Measurements from ENCODE around the gene PANK3.

The PANK3 gene

DNA sequence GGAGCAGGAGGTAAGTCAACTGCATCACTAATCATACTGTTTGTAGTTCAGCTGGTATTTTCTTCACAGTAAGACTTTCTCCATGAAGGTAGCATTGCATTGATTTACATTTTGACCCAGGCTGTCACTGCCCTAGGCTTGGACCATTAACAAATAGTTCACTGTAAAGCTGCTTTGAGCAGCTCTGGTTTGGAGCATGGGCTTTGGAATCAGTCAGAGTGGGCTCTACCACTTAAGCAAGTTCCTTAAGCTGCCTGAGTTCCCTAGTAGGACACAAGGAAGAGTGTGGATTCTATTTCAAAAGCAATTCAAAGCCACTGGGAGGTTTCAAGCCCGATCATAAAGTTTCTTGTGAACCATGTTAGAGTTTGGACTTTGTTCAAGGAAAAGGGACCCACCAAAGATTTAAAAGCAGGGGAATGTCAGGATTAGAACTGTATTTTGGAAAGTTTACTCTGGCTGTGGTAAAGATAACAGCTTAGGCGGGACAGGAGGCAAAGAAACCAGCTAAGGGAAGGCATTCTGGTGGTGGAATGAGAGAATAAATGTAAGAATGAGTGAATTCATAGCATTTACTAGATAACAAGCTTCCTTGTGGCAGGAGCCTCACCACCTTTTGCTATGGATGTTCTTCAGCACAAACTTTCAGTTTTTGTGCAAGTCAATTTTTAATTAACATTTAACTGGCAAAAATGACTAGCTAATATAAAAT lies 12.3 kb upstream of the PANK3 start:
- Histone ChIP-seq H3K27ac (ENCODE audit: low read length) (no peak overlapping the region), H3K4me2 (ENCODE audit: insufficient read depth, low read length) (no peak overlapping the region), H3K9me3 (ENCODE audit: insufficient read depth, low read length, severe bottlenecking) (no peaks in the 10 kb centered on the region), H3K27me3 (ENCODE audit: insufficient read depth, low read length, poor library complexity) (no peaks in the 10 kb centered on the region), H4K20me1 (ENCODE audit: insufficient read depth, low read length) (no peaks in the 10 kb centered on the region), H2AFZ (ENCODE audit: low read depth, low read length) (no peak overlapping the region), H3K4me3 (ENCODE audit: low read depth in 1 of 2, low read length in 2 of 2) (no peak overlapping the region), H3K36me3 (ENCODE audit: insufficient read depth, low read length) (no peaks in the 10 kb centered on the region), H3K79me2 (ENCODE audit: insufficient read depth, low read length) (no peaks in the 10 kb centered on the region), H3K4me1 (ENCODE audit: insufficient read depth, low read length) (no peaks in the 10 kb centered on the region), H3K9ac (ENCODE audit: low read depth, low read length) (no peak overlapping the region)
- TF ChIP-seq, protein P1, sequence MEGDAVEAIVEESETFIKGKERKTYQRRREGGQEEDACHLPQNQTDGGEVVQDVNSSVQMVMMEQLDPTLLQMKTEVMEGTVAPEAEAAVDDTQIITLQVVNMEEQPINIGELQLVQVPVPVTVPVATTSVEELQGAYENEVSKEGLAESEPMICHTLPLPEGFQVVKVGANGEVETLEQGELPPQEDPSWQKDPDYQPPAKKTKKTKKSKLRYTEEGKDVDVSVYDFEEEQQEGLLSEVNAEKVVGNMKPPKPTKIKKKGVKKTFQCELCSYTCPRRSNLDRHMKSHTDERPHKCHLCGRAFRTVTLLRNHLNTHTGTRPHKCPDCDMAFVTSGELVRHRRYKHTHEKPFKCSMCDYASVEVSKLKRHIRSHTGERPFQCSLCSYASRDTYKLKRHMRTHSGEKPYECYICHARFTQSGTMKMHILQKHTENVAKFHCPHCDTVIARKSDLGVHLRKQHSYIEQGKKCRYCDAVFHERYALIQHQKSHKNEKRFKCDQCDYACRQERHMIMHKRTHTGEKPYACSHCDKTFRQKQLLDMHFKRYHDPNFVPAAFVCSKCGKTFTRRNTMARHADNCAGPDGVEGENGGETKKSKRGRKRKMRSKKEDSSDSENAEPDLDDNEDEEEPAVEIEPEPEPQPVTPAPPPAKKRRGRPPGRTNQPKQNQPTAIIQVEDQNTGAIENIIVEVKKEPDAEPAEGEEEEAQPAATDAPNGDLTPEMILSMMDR (IDR thresholded peaks at IDR 0.05; ENCODE audit: borderline replicate concordance, extremely low read depth, low read length, poor library complexity, severe bottlenecking): no peak
- TF ChIP-seq EZH2 (IDR thresholded peaks at IDR 0.05; ENCODE audit: borderline replicate concordance, low read depth, low read length, severe bottlenecking): no peak
- ATAC-seq (ENCODE audit: insufficient read depth, low read depth): no peak
- DNase-seq: no peak

DNA sequence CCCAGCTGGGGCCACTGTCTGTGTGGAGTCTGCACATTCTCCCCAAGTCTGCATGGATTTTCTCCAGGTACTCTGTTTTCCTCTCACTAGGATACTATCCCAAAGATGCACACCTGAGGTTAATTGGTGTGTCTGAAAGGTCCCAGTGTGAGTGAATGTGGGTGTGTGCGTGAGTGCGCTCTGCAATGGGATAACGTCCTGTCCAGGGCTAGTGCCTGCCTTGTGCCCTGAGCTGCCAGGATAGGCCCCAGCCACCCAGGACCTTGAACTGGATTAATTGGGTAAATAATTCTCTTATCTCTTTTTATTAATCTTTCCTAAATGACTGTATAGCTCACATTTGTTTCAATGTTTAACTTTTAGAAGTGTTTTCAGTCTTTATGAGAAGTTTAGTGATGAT lies 11.5 kb upstream of the PANK3 start:
- no peaks in the 10 kb centered on the region for H3K4me1 ChIP-seq (ENCODE audit: insufficient read depth, low read length)
- H3K27ac ChIP-seq (ENCODE audit: low read length): no peak overlapping the region
- no peaks in the 10 kb centered on the region for H3K27me3 ChIP-seq (ENCODE audit: insufficient read depth, low read length, poor library complexity)
- no peaks in the 10 kb centered on the region for H3K9me3 ChIP-seq (ENCODE audit: insufficient read depth, low read length, severe bottlenecking)
- H3K9ac ChIP-seq (ENCODE audit: low read depth, low read length): no peak overlapping the region
- ATAC-seq (ENCODE audit: insufficient read depth, low read depth) (no peak), DNase-seq (no peak)
- H2AFZ ChIP-seq (ENCODE audit: low read depth, low read length): no peak overlapping the region
- H3K4me2 ChIP-seq (ENCODE audit: insufficient read depth, low read length): no peak overlapping the region
- no peak overlapping the region for H3K4me3 ChIP-seq (ENCODE audit: low read depth in 1 of 2, low read length in 2 of 2)
- H3K36me3 ChIP-seq (ENCODE audit: insufficient read depth, low read length): no peaks in the 10 kb centered on the region
- no peaks in the 10 kb centered on the region for H4K20me1 ChIP-seq (ENCODE audit: insufficient read depth, low read length)
- TF ChIP-seq, protein P1 (IDR thresholded peaks at IDR 0.05; ENCODE audit: borderline replicate concordance, extremely low read depth, low read length, poor library complexity, severe bottlenecking): no peak
- TF ChIP-seq EZH2 (IDR thresholded peaks at IDR 0.05; ENCODE audit: borderline replicate concordance, low read depth, low read length, severe bottlenecking): no peak
- H3K79me2 ChIP-seq (ENCODE audit: insufficient read depth, low read length): no peaks in the 10 kb centered on the region

- Histone ChIP-seq H3K4me1 (ENCODE audit: insufficient read depth, low read length) (no peaks in the 10 kb centered on the region), H3K36me3 (ENCODE audit: insufficient read depth, low read length) (no peaks in the 10 kb centered on the region), H3K4me3 (ENCODE audit: low read depth in 1 of 2, low read length in 2 of 2) (no peak overlapping the region), H3K9me3 (ENCODE audit: insufficient read depth, low read length, severe bottlenecking) (no peaks in the 10 kb centered on the region), H2AFZ (ENCODE audit: low read depth, low read length) (no peak overlapping the region), H3K9ac (ENCODE audit: low read depth, low read length) (no peak overlapping the region), H3K79me2 (ENCODE audit: insufficient read depth, low read length) (no peaks in the 10 kb centered on the region), H3K4me2 (ENCODE audit: insufficient read depth, low read length) (no peak overlapping the region), H4K20me1 (ENCODE audit: insufficient read depth, low read length) (no peaks in the 10 kb centered on the region), H3K27ac (ENCODE audit: low read length) (no peak overlapping the region), H3K27me3 (ENCODE audit: insufficient read depth, low read length, poor library complexity) (no peaks in the 10 kb centered on the region)
- TF ChIP-seq, protein P1 (IDR thresholded peaks at IDR 0.05; ENCODE audit: borderline replicate concordance, extremely low read depth, low read length, poor library complexity, severe bottlenecking): no peak
- TF ChIP-seq EZH2 (IDR thresholded peaks at IDR 0.05; ENCODE audit: borderline replicate concordance, low read depth, low read length, severe bottlenecking): no peak
- ATAC-seq (ENCODE audit: insufficient read depth, low read depth) (no peak), DNase-seq (no peak)
These were observed 8.8 kb upstream of the PANK3 start for GRCh38 chr5:168587987-168588386.
